H1 (cell line): ENCODE results near the gene GDAP2. TPM values are rescaled to one million over a fixed set of nuclear protein-coding genes. Genes with fewer than 3 reads are reported as not detected.

Source experiments
- BCL11A ChIP-seq, 2 experiments: IDR thresholded peaks; one replicate each; pipeline ENCODE4 v1.6.1; 2011; ENCODE audit warnings: low read depth in 2 of 2, low read length in 2 of 2, mild to moderate bottlenecking in 2 of 2
- CBX8 ChIP-seq: fragments of 300-800, 300-1000 bp; sonication (generic); IDR thresholded peaks from 2 replicates; pipeline ENCODE4 v1.7.1; 2016; ENCODE audit warnings: low read depth, low read length, borderline replicate concordance
- CHD1 ChIP-seq: IDR thresholded peaks from 2 replicates; pipeline ENCODE4 v1.6.1; 2012; ENCODE audit warnings: low read depth, low read length, improper control_type of control experiment
- SIX5 ChIP-seq: IDR thresholded peaks from 2 replicates; pipeline ENCODE4 v1.6.1; 2011; ENCODE audit warnings: mild to moderate bottlenecking, low read depth, low read length
- SP4 ChIP-seq: IDR thresholded peaks from 2 replicates; pipeline ENCODE4 v1.6.1; 2012; ENCODE audit warnings: low read length, inconsistent platforms
- TAF7 ChIP-seq: optimal IDR thresholded peaks from 2 replicates; pipeline ENCODE3; 2011; ENCODE audit warnings: low read depth, mild to moderate bottlenecking, inconsistent platforms, low read length, moderate library complexity, borderline replicate concordance
- TCF12 ChIP-seq: IDR thresholded peaks from 2 replicates; pipeline ENCODE4 v1.6.1; 2011; ENCODE audit warnings: low read depth, mild to moderate bottlenecking, low read length
- YY1 ChIP-seq: IDR thresholded peaks from 2 replicates; pipeline ENCODE4 v1.6.1; 2011; ENCODE audit warnings: low read depth, mild to moderate bottlenecking, low read length
- polyA plus RNA-seq, 7 experiments: library from polyadenylated mRNA; depleted of rRNA in 3 of 7; stranded (reverse) in 5 of 7; unstranded in 2 of 7; fragments of >200 nt in 5 of 7; fragments of 200-250 nt in 2 of 7; gene quantifications; 1 replicate in 5 of 7; 2 replicates in 1 of 7; 4 replicates in 1 of 7; pipeline versions ENCODE4 v1.2.1 to v1.2.3, GENCODE V29; 2011 to 2013; ENCODE audit warnings: missing spikeins in 2 of 7, mixed read lengths in 2 of 7
- total RNA-seq: library from RNA; stranded (reverse); fragmentation: NEBNext Ultra II Directional; extraction: Animal tissue kit (Norgen Biotek cat#: 25700); gene quantifications from 2 replicates; pipeline ENCODE4 v1.2.1, GENCODE V29; 2021
- TF ChIP-seq, protein P1 (sequence below): fragments of 300-600 bp; sonication (generic); IDR thresholded peaks from 2 replicates; pipeline ENCODE4 v1.7.1; 2012; ENCODE audit warnings: low read length, moderate library complexity, mild to moderate bottlenecking, inconsistent platforms; ENCODE audit not compliant: insufficient replicate concordance
- TF ChIP-seq, protein P2 (sequence below): IDR thresholded peaks from 2 replicates; pipeline ENCODE4 v1.6.1; 2011; ENCODE audit warnings: low read depth, mild to moderate bottlenecking, low read length; ENCODE audit not compliant: insufficient read depth

The GDAP2 gene
- total and polyA plus RNA-seq, 2 of the 8 experiments (the other 6 are each of a cell fraction or from before 2014, with no cell fraction given) = 8.6 to 27.8 TPM

DNA sequence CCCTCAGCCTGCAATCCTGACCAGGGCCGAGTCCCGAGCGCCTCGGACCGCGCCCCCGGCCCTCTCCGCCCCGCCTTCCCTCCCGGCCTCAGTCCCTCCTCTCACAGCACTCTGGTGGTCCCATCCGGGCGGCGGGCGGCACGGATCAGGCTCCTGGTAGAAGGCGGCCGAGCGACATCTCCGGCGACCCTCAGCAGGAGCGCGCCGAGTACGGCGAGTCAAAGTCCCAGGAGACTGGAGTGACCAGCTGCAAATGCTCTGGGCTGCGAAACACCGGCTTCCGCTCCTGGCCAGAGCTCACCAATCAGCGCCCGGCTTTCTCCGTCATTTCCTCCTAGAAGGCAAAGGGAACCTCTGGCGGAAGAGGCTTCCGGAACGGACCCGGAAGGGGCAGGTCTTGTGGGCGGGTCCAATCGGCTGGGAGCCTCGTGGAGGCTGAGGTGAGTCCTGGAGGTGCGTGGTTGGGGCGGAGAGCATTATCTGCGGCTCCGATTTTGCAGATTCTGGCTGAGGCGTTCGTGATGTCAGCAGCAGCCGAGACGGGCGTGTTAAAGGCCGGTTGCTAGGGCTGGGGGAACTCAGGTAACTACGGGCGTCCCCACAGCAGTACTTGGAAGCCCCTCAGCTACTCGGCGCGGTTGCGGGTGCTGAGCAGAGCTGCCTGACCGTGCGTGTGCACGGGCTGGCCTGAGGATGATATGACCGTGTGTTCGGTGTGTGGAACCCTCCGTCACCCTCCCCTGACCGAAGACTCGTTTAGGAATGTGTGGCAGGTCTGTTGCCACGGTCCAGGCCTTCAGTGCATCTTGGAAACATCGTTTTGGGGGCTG lies at the start of gene GDAP2, which contains the start of gene WDR3 (continued):
- TF ChIP-seq SP4 (no peak), TCF12 (no peak), BCL11A (IDR thresholded peaks at IDR 0.05; ENCODE audit: low read depth in 2 of 2, low read length in 2 of 2) (no peak), TAF7 (peak; percentile 56), SIX5 (no peak), YY1 (no peak), CHD1 (no peak), CBX8 (no peak)
- TF ChIP-seq, protein P1, sequence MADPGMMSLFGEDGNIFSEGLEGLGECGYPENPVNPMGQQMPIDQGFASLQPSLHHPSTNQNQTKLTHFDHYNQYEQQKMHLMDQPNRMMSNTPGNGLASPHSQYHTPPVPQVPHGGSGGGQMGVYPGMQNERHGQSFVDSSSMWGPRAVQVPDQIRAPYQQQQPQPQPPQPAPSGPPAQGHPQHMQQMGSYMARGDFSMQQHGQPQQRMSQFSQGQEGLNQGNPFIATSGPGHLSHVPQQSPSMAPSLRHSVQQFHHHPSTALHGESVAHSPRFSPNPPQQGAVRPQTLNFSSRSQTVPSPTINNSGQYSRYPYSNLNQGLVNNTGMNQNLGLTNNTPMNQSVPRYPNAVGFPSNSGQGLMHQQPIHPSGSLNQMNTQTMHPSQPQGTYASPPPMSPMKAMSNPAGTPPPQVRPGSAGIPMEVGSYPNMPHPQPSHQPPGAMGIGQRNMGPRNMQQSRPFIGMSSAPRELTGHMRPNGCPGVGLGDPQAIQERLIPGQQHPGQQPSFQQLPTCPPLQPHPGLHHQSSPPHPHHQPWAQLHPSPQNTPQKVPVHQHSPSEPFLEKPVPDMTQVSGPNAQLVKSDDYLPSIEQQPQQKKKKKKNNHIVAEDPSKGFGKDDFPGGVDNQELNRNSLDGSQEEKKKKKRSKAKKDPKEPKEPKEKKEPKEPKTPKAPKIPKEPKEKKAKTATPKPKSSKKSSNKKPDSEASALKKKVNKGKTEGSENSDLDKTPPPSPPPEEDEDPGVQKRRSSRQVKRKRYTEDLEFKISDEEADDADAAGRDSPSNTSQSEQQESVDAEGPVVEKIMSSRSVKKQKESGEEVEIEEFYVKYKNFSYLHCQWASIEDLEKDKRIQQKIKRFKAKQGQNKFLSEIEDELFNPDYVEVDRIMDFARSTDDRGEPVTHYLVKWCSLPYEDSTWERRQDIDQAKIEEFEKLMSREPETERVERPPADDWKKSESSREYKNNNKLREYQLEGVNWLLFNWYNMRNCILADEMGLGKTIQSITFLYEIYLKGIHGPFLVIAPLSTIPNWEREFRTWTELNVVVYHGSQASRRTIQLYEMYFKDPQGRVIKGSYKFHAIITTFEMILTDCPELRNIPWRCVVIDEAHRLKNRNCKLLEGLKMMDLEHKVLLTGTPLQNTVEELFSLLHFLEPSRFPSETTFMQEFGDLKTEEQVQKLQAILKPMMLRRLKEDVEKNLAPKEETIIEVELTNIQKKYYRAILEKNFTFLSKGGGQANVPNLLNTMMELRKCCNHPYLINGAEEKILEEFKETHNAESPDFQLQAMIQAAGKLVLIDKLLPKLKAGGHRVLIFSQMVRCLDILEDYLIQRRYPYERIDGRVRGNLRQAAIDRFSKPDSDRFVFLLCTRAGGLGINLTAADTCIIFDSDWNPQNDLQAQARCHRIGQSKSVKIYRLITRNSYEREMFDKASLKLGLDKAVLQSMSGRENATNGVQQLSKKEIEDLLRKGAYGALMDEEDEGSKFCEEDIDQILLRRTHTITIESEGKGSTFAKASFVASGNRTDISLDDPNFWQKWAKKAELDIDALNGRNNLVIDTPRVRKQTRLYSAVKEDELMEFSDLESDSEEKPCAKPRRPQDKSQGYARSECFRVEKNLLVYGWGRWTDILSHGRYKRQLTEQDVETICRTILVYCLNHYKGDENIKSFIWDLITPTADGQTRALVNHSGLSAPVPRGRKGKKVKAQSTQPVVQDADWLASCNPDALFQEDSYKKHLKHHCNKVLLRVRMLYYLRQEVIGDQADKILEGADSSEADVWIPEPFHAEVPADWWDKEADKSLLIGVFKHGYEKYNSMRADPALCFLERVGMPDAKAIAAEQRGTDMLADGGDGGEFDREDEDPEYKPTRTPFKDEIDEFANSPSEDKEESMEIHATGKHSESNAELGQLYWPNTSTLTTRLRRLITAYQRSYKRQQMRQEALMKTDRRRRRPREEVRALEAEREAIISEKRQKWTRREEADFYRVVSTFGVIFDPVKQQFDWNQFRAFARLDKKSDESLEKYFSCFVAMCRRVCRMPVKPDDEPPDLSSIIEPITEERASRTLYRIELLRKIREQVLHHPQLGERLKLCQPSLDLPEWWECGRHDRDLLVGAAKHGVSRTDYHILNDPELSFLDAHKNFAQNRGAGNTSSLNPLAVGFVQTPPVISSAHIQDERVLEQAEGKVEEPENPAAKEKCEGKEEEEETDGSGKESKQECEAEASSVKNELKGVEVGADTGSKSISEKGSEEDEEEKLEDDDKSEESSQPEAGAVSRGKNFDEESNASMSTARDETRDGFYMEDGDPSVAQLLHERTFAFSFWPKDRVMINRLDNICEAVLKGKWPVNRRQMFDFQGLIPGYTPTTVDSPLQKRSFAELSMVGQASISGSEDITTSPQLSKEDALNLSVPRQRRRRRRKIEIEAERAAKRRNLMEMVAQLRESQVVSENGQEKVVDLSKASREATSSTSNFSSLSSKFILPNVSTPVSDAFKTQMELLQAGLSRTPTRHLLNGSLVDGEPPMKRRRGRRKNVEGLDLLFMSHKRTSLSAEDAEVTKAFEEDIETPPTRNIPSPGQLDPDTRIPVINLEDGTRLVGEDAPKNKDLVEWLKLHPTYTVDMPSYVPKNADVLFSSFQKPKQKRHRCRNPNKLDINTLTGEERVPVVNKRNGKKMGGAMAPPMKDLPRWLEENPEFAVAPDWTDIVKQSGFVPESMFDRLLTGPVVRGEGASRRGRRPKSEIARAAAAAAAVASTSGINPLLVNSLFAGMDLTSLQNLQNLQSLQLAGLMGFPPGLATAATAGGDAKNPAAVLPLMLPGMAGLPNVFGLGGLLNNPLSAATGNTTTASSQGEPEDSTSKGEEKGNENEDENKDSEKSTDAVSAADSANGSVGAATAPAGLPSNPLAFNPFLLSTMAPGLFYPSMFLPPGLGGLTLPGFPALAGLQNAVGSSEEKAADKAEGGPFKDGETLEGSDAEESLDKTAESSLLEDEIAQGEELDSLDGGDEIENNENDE = no peak
- TF ChIP-seq, protein P2, sequence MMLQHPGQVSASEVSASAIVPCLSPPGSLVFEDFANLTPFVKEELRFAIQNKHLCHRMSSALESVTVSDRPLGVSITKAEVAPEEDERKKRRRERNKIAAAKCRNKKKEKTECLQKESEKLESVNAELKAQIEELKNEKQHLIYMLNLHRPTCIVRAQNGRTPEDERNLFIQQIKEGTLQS = no peak
